ENCODE measurements around the gene LRCH3. TPM values are rescaled to one million over a fixed set of nuclear protein-coding genes. Genes with fewer than 3 reads are reported as not detected.

LRCH3 gene
- total and polyA plus RNA-seq, 12 donors, result 7.1 to 33.2 (median 26.3) TPM

DNA sequence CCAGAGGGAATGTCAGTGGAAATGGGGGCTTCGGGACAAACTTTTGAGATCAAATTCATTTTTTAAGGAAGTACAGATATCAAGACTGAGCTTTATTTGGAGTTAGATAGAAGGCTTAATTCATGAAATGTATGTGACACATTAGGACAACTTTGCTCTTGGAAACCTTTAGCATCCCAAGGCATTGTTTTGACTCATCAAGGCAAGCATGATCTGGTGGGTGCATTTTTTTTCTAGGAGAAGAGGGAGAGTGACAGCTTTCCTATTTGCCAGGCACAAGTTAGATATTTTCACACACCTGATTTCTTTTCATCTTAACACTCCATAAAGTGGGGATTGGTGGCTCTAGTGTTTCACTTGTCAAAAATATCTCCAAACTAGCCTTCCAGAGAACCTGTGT, 97.5 kb downstream of the LRCH3 start:
- TF ChIP-seq, protein P1, sequence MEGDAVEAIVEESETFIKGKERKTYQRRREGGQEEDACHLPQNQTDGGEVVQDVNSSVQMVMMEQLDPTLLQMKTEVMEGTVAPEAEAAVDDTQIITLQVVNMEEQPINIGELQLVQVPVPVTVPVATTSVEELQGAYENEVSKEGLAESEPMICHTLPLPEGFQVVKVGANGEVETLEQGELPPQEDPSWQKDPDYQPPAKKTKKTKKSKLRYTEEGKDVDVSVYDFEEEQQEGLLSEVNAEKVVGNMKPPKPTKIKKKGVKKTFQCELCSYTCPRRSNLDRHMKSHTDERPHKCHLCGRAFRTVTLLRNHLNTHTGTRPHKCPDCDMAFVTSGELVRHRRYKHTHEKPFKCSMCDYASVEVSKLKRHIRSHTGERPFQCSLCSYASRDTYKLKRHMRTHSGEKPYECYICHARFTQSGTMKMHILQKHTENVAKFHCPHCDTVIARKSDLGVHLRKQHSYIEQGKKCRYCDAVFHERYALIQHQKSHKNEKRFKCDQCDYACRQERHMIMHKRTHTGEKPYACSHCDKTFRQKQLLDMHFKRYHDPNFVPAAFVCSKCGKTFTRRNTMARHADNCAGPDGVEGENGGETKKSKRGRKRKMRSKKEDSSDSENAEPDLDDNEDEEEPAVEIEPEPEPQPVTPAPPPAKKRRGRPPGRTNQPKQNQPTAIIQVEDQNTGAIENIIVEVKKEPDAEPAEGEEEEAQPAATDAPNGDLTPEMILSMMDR (IDR thresholded peaks at IDR 0.05), result no peak
- DNase-seq, result no peak
- H3K27ac ChIP-seq, result no peak overlapping the region
- no peak for ATAC-seq
- no peak overlapping the region for H3K4me3 ChIP-seq
- no peaks in the 10 kb centered on the region for H3K27me3 ChIP-seq
- peaks cover 0 to 62% (median 15%) of the 10 kb centered on the region in 9 donors for H3K36me3 ChIP-seq
- WGBS, 2 donors, result 92 to 93% methylated on average over 1 of the region's 1 CpG
- no peaks in the 10 kb centered on the region for H3K9me3 ChIP-seq
- no peaks in the 10 kb centered on the region for H3K4me1 ChIP-seq
- intact Hi-C loops (cut with DNase I), result no loop called here

DNA sequence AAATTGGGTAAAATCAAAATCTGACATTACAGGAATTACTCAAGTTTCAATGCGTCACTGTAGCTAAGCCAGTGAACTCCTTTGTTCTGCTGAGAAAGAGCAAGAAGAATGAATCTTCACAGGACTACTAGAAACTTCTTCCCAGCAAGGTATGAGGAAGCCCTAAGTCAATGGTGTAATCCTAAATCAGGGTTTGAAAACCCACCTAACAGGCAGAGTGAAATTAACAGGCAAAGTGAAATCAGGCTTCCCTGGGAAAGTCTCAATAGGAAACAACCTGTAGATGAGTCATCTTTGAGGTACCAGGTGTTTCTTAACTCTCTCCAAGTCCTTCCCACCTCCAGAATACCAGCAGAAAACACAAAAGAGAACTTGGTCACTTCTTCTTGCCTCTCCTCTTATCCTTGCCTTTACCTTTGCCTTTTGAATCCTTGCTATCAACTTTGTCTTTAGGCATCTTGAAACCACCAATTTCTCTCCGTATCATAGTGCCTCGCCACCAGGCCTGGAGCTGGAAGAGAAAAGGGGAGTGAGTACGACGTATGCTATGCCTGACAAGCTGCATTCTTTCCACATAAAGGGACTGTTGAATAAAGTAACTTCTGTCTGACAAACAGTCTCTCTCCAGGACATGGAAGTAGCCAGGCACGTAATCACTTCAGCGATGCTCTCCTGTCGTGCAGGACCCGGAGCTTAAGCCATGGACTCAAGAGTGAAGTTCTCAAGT, 98.3 kb downstream of the LRCH3 start:
- H3K27ac ChIP-seq, result no peak overlapping the region
- no peaks in the 10 kb centered on the region for H3K4me1 ChIP-seq
- no peaks in the 10 kb centered on the region for H3K9me3 ChIP-seq
- H3K36me3 ChIP-seq, result peaks cover 0 to 53% (median 7%) of the 10 kb centered on the region in 9 donors
- intact Hi-C loops (cut with DNase I), result no loop called here
- TF ChIP-seq, protein P1 (IDR thresholded peaks at IDR 0.05), result no peak
- DNase-seq (no peak), ATAC-seq (no peak)
- H3K27me3 ChIP-seq, result no peaks in the 10 kb centered on the region
- 87 to 91% methylated on average over 9 of the region's 9 CpGs for WGBS, 2 donors
- H3K4me3 ChIP-seq, result no peak overlapping the region

DNA sequence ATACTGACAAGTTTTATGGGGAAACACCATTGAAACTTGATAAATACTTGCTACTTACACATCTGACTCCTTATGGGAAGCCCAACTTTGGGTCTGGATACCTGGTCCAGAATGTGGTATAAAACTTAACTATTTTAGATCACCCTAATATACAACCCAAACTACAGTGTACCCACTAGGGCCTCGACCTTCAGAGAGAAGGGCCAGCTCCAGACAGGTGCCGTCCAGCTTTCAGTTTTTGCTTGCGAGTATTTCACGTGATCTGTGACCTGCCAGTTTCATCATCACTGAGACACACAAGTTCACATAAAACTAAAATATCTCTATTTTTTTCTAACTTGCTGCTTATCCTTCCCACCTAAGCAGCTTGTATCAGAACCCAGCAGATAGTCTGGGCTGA, 99.6 kb downstream of the LRCH3 start:
- no peaks in the 10 kb centered on the region for H3K27me3 ChIP-seq
- 94 to 96% methylated on average over 4 of the region's 4 CpGs for WGBS, 2 donors
- no peak overlapping the region for H3K4me3 ChIP-seq
- DNase-seq (no peak), ATAC-seq (no peak)
- no peak overlapping the region for H3K27ac ChIP-seq
- no peaks in the 10 kb centered on the region for H3K9me3 ChIP-seq
- no peaks in the 10 kb centered on the region for H3K4me1 ChIP-seq
- TF ChIP-seq, protein P1 (IDR thresholded peaks at IDR 0.05), result no peak
- H3K36me3 ChIP-seq, result peaks cover 0 to 40% (median 0%) of the 10 kb centered on the region in 9 donors
- intact Hi-C loops (cut with DNase I), result no loop called here

DNA sequence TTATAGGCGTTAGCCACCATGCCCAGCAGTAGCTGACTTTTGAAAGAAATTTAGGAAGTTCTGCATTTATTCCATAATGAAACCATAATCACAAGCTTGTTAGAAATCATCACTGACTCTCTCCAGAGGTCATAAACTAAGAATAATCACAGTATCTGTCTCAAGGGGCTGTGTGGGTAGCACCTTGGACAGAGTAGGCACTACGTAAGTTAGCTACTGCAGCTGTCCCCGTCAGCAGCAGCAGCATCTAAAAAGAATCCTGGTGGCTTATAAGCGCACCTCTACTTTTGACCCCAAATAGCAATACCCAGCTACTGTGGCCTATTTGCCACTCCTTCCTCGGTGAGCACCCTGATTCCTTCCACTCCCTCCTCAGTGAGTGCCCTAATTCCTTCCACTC, 101.1 kb downstream of the LRCH3 start:
- no peak for ATAC-seq
- 87 to 90% methylated on average over 5 of the region's 5 CpGs for WGBS, 2 donors

More for the DNA sequence above, 101.1 kb downstream of the LRCH3 start:
- no peak overlapping the region for H3K4me3 ChIP-seq
- DNase-seq, result no peak
- TF ChIP-seq, protein P1 (IDR thresholded peaks at IDR 0.05), result no peak
- intact Hi-C loops (cut with DNase I), result no loop called here
- no peak overlapping the region for H3K27ac ChIP-seq
- no peaks in the 10 kb centered on the region for H3K4me1 ChIP-seq
- no peaks in the 10 kb centered on the region for H3K27me3 ChIP-seq
- H3K9me3 ChIP-seq, result no peaks in the 10 kb centered on the region
- H3K36me3 ChIP-seq, result peaks cover 0 to 32% (median 0%) of the 10 kb centered on the region in 9 donors

Measured in heart right ventricle (tissue), 16 donors.